GM19023 (cell line): ENCODE results near the gene TXNDC8.
A peak's percentile ranks its signal among the peaks of the same experiment; 100 is the strongest.

Experiments
- ATAC-seq: cut with Tn5 transposase; IDR thresholded peaks from one replicate; pipeline ENCODE4 v1.9.1; 2021; ENCODE audit warnings: mild to moderate bottlenecking, moderate library complexity; ENCODE audit not compliant: unreplicated experiment

TXNDC8 gene

DNA sequence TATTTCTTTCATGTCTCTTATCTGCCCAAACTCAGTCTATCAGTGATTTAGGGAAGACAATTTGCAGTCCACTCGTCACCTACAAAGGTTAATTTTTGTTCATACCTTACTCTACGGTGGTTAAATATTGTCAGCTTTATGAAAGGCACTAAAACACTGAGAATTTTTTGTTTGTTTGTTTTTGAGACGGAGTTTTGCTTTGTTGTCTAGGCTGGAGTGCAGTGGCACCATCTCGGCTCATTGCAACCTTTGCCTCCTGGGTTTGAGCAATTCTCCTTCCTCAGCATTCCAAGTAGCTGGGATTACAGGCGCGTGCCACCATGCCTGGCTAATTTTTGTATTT is 55.0 kb downstream of the TXNDC8 start:
- no peak for ATAC-seq

DNA sequence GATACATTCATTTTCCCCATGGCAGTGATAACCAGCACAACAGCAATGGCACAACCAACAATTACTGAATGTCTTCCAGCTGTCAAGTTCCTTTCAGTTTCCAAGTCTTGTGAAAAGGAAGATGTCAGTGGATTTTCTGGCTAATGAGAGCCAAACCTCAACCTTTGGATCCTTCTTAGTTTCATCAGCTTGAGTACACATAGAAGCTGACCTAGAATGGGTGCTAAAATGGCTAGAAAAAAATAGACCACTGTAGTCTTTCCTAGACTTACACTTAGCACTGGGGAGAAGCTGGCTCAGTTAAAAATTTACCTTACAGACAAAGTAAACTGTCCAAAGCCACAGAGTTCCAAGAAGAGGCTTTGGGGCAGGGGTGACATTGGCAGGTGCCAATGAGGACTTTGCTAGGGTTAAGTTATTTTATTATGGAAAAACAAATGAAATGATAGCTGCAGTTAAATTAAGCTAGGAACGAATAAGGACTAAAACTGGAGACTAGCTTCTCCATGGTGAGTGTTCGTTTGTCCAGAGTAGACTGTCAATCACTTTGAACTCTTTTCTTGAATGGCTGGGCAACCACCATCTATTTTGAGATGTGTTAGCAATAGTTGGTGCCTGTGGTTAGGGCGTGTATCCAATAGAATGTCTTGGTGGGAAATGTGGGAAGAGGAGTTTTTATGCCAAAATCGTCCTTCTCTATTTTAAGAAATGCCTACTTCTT is 55.5 kb downstream of the TXNDC8 start:
- ATAC-seq, result no peak

DNA sequence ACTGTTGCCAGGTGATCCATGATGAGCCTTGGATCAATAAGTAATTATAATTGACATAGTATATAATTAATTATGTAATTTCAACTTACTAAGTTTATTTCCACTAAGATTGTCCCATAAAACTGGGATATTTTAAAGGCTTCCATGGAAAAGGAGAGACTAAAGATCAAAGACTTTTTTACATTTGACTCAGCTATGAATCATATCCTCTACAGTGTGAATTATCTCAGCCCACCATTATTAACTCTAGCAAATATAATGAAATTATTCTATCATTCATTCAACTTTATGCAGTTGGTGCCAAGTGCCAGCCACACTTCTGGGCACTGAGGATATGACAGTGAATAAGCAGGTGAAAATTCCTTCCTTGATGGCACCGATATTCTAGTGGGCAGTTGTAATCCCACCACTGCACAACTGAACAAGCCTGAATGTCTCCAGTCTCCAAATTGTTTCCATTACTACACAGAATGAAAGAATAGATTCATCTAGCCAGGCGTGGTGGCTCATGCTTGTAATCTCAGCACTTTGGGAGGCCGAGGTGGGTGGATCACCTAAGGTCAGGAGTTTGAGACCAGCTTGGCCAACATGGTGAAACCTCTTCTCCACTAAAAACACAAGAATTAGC is 59.5 kb downstream of the TXNDC8 start:
- ATAC-seq, result no peak

DNA sequence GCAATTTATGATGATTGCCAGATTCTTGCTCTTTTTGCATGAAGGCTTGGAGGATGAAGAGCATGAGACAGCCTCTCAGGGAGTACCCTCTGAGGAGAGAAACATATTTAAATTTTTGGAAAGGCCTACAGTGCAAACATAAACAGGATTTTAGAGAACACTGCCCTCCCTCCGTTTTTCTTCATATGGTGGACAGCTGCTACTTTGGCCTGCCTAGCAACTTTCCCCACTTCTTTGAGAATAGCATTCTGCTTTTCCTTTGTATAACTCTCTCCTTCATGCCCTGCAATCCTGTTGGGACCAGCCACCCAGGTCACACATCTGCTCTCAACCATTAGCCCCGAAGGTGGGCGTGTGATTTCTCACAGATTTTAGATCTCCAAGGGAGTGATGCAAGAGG is 60.9 kb downstream of the TXNDC8 start:
- no peak for ATAC-seq

DNA sequence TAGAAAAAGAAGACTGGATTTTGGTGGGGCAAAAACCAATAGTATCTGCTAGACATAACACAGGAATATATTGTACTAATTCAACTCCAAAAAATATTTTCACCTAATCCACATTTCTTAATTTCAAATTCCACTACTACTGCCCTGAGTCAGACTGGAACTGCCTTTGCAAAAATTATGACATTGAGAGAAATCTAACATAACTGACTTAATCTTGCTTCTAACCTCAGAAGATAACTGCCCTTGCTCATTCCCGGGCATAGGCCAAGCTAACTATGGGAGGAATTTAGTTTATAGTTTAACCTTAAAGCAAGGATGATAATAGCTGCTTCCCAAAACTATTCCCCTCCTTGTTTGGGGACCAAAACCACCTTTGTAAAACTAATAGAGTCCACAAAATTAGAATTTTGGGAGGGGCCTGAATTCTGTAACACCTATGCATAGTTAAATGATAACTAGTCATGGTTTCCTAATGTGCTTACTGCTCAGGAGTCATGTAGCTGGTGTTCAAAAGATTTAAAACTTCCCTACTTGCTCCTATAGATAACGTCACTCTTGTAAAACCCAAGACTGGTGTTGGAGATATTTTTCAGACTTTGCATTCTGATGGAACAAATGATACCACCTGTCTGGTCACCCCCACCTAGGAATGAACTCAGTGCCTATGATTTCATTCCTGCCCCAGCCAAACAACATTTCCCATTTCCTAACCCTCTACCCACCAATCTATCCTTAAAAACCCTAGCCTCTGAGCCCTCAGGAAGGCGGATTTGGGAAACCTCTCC is 67.3 kb downstream of the TXNDC8 start:
- no peak for ATAC-seq

DNA sequence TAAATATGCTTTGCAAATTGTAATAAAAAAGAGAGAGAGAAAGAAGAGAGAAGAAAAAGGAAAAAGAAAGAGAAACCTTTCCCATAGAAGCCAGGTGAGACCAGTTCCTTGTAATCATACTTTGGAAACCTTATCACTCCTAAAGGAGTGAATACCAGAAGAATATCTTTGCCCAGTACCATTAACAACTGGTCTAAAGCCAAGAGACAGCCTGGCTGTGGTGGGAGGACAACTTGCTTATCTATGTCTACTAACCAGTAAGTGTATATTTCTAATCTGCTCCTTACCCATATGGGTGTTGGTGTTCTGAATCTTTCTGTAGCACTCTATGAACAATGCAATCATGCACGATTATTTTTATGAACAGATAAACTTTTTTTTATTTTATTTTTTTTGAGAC is 70.9 kb downstream of the TXNDC8 start:
- no peak for ATAC-seq

DNA sequence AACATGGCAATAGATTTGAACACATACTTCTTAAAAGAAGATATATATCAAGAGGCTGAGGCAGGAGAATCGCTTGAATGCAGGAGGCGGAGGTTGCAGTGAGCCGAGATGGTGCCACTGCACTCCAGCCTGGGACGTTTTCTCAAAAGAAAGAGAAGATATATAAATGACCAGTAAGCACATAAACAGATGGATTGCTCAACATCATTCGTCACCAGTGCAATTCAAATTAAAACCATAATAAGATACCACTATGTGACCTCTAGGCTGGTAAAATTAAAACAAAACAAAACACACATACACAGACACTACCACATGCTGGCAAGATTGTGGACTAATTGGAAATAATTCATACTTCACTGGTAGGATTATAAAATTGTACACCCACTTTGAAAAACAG is 76.0 kb downstream of the TXNDC8 start:
- ATAC-seq, result no peak

DNA sequence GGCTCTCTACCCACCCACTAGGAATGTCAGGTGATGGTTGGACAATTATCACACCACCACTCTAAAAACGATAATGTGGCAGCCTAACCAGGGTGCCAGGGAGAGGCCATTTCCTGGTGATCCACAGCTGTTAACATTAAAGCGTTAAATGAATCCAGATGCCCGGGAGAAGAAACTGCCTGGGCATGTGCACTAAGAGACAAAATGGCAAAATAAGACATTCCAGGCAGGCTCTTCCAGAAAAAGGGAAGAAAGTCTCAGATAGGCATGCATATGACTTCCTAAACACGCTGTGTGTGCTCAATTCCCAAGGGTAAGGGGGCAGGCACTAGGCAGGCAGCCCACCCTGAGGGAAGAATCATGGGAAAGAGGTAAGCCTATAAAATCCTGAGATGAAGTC is 76.8 kb downstream of the TXNDC8 start:
- ATAC-seq, result no peak

DNA sequence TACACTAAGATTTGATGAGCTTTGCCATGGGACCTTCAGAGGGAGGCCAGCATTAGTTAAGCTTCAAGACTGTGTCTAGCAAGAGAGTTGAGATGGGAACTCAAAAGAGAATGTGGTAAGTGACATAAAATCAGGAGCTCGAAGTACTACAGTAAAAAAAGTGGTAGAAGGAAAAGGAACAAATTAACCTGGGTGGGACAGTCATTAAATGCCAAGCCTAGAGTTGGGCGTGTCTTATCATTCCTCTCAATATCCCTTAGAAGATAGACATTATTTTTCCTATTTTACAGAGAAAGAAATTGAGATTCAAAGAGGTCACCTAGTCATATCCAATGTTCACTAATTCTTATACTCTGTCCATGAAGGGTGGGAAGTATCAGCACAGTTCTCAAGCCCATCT is 78.1 kb downstream of the TXNDC8 start:
- no peak for ATAC-seq

DNA sequence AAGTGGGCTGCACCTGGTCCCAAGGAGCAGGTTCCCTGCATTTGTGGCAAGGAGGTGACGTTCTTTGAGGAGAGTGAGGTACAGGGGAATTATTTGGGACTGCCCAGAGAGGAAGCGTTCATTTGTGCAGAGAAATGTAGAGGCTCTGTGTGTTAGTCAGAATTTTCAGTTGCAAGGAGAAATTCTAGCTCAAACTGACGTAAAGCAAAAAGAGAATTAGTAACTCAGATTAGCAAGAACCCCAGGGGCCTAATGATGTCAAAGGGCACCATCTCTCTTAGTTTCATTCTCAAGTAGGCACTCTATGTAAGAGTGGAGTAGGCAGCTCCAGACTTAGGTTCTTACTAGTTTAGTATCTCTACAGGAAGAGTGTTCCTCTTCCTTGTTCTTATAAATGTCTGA is 79.0 kb downstream of the TXNDC8 start:
- no peak for ATAC-seq

DNA sequence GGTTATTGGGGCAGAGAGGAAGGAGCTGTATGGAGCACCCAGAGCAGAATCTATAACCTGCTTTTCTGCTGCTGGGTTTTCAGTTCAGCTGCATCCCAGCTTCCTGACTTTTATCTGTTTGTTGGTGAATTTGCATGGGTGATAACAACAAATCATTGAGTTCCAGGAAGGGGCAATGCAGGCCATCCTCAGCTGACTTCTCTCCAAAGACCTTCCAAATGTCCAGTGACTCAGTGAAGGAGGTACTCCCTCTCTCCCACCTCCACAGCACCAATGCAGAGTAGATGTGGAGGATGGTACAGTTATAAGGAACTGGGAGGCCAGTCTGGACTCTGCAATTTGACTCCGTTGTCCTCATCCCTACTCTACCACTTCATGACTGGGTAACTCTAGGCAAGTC is 79.7 kb downstream of the TXNDC8 start:
- ATAC-seq, result no peak

DNA sequence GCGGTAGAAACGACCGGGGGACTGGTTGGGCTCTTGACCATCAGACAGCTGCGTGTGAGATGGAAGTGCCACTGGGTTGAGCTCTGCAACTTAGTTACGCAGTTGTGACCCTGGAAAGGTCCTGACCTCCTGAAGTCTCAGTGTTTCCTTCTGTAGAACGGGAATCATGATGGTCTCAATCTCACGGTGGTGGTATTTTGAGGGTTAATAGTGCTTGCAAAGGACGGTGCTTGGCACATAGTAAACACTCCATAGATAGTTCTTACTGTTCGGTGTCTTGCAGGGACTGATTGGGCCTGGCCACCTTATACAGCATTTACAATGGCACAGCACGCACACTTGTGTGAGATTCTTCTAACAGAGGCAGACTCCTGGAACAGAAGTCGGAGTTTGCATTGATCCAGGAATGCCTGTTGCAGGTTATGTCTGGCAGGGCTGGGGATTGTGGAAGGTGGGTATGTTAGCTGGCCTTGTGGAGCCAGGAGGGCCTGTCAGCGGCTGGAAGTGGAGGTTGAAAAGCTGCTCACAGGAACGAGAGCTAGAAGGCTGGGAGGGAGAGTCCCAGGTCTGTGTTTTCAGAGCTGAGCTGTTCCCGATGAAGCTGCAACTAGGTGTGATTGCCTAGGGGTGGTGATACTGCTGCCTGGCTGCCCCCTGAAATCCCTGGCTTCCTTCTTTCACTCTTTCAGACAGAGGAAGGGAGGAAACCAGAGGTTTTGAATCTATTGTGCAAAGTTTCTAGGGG is 80.4 kb downstream of the TXNDC8 start:
- peak; percentile 3 for ATAC-seq

DNA sequence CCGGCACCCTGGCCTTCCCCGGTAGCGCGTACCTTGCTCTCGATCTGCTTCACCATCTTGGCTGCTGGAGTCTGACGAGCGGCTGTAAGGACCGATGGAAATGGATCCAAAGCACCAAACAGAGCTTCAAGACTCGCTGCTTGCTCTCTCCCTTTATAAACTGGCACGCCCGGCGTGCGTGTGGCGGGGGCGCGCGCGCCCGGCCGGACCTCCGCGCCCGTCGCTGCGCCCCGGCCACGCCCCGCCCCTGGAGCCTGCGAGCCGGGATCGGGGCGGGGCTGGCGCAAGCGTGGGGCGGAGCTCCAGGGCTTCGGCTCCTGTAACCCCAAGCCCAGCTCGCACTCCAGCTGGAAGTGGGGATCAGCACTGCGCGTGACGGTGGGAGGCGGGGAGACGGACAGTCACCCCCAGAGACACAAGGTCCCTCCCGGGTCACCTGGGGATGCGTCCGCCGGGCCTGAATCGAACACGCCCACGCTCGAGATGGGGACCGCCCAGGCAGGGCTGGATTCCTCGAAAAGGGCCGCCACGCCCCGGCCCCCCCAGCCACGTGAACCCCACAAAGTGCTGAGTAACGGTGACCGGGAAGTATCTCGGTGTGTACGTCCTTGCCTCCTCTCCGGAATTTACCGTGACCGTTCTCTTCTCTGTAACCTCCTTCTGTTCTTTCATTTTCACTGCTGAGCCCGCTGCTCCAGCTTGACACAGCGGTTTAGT is 81.1 kb downstream of the TXNDC8 start, which contains the start of gene TXN:
Gene TXN (minus strand): TSS at position 128 of the 717 bp plus-strand sequence. CDS start 72 bp downstream, at position 56.
- ATAC-seq, result peak; percentile 67

DNA sequence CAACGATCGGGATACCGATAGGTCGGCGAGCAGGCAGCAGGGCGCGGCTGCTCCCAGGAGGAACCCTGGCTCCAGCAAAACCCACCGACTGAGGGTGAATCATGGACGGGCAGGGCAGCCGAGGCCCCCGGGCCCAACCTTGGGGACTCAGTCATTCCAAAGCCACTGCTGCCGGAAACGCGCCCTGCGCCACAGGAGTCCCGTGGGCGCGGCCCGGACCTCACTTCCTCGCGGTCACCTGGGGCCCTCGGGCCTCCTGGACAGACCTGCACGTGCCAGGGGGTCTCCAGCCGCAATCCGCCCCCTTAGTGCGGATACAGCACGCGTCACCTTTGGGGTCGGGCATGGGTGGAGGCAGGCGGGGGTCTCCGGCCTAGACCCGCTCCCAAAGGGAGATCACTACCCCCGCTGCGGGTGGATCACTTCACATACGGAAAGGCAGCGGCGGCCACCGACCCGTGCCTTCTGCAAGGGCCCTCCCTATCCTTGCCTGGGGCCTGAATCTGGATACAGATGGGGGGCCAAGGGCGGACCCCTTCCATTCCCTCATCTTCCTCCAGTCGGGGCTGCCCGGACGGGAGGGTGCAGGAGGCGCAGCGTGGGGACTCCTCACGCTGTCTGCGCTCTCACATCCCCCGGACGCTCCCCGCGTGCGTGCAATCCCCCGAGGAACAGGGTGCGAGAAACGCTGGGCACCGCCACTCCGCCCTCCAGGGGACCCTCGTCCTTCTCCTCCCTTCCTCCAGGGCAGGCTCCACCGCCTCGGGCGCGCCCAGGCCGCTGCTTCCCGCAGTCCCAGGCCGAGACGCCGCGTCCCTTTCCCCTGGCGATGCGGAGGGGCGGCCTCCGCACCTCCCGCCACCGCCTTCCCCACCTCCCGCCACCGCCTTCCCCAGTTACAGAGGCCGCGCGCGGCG is 81.9 kb downstream of the TXNDC8 start:
- peak; percentile 17 for ATAC-seq

DNA sequence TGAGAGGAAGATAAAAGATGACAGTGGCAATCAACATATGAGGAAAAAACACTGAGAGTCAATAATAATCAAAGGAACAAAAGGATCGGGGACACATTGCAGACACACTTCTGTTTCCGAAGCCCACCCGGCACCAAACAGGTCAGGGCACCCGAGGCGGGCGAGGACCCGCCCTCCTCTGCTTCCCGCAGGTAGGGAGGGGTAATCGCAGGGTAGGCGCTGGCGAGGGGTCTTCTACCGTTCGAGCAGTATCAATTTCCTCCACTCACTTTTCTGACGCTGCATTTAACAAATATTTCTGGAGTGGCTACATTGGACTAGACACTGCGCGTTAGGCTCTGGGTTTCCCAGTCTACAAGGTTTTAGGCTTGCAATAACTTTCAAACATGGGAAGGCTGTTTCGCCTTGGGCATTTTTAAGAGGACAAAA is 82.6 kb downstream of the TXNDC8 start:
- ATAC-seq, result no peak

DNA sequence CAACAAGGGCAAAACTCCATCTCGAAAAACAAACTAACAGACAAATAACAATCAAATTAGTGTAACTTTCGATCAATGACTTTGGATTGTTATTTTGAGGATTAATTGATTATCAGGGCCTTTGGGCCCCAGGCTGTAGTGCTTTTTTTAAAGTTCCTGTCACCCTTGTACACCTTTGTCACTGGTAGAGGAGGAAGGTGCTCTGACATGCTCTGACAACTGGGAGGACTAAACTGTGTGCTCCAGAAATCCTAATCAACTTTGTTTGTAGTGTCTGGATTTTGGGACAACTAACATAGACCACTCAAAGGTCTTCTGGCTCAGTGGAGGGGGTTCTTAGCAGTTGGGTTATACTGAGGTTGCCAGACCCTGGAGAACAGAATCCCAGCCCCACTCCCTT is 83.2 kb downstream of the TXNDC8 start:
- ATAC-seq, result no peak
